ENCODE results near the gene RIMS4.

GRCh38 chr20:44727039-44727438, 83.3 kb downstream of the RIMS4 start:
- TF ChIP-seq POLR2A (IDR thresholded peaks at IDR 0.05; ENCODE audit: low read length) = no peak
- TF ChIP-seq GATA1 (IDR thresholded peaks at IDR 0.05; ENCODE audit: low read depth, low read length) = no peak
